LNCaP clone FGC (cell line): Measurements from ENCODE around the gene RPS6KA6.

Source experiments
- DNase-seq: peaks from one replicate; pipeline ENCODE4 v3.0.0-alpha.2; 2011; ENCODE audit warnings: low read depth
- H3K4me3 ChIP-seq: 2 replicates; pipeline ENCODE4 v1.5.1; 2011; ENCODE audit warnings: mild to moderate bottlenecking, low read depth, low read length, control low read depth
- CTCF ChIP-seq: IDR thresholded peaks from 2 replicates; pipeline ENCODE4 v1.5.1; 2012; ENCODE audit warnings: mild to moderate bottlenecking; ENCODE audit not compliant: control insufficient read depth, insufficient read depth; ENCODE audit errors: extremely low read depth

The RPS6KA6 gene

DNA sequence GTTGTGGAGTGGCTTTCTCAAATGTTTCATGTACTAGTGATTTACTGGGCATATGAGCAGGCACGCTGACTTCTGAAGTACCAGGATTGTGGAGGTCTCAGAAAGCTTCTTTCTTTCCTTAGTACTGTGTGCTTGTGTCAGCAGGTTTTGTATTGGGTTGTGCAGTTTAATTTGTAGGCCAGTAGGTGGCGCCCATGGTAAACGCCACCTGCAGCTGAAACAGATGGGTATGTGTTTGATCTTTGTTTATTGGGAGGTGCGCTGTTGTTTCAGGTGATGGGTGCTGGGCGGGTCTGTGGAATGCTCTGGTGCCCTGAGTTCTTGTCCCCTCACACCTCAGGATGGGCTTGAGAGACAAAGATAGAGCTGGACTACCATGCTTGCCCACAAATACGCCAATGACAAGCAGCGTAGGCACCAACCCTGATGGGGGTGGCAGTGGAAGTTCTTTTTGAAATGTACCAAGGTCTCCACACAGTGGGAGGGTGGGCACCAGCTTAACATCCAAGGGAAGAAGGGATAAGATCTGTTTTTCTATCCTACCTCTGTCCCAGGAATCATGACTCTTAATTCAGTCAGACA is 141.5 kb downstream of the RPS6KA6 start:
- DNase-seq: peak; percentile 11
- TF ChIP-seq CTCF: peak; percentile 72
- no peak overlapping the region for H3K4me3 ChIP-seq

GRCh38 chrX:84044051-84044450 is 143.9 kb downstream of the RPS6KA6 start:
- no peak overlapping the region for H3K4me3 ChIP-seq
- TF ChIP-seq CTCF: no peak
- no peak for DNase-seq
